Kidney tubule cell (primary cell): ENCODE results near the gene ATP11C.
"Not testable (repeated sequence)": the region's sequence is repeated elsewhere in the genome, so short reads cannot be mapped to it uniquely, and the experiment has no call there.

ENCODE experiments used
- DNase-seq: peaks from one replicate; pipeline ENCODE4 v3.0.0-alpha.2; 2018; ENCODE audit warnings: low spot score

ATP11C gene

GRCh38 chrX:139932901-139933796, at the start of gene ATP11C:
Gene ATP11C (minus strand): TSS chrX:139933053. CDS start chrX:139932042, 1,011 bp downstream.
- peak; percentile 85 for DNase-seq

- peak; percentile 68 for DNase-seq
Measured at GRCh38 chrX:139974471-139974870, 41.6 kb upstream of the ATP11C start.

DNA sequence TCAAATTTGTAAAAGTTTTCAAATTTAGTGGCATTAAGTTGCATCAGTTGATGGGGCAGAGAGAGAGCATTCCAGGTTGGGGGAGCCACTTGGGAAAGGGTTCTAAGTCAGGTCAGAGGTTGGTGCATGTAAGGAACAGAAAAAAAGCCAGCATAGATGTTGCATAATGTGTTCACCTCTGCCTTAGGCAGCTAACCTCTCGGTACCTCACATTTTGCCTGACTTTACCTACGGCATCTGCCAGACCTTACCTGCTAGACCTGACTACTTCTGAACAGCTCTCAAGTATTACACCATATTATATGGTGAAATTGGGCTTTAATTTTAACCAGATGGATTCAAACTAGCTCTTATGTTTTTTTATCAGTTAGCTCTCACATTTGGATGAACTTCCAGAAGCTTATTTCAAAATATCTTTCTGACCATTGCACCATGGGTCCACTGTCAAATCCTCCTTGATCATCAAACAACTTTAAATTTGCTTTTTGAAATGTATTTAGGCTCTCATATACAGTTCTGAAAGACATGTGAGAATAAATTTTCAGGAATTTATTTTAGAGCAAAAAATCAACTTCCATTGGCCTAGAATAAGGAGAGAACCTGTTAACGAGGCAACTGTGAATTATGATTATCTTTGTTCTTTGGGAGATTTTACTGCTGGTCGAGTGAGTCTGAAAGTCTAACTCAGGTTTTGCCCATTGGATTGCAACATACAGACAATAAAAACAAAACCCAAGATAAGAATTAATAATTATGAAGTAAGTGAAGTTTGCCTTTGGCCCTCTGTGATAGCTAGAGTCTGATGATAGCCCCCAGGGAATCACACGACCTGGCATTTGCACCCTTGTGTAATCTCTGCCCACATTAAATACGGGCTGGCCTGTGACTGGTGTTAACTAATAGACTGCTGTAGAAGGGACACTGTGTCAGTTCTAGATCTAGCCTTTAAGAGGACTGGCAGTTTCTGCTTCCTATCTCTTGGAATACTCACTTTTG, 40.1 kb upstream of the ATP11C start:
- no peak for DNase-seq

- DNase-seq: no peak
Measured at GRCh38 chrX:139972113-139972512, 39.3 kb upstream of the ATP11C start.

GRCh38 chrX:139971394-139971749, 38.5 kb upstream of the ATP11C start:
- DNase-seq: peak; percentile 14

DNA sequence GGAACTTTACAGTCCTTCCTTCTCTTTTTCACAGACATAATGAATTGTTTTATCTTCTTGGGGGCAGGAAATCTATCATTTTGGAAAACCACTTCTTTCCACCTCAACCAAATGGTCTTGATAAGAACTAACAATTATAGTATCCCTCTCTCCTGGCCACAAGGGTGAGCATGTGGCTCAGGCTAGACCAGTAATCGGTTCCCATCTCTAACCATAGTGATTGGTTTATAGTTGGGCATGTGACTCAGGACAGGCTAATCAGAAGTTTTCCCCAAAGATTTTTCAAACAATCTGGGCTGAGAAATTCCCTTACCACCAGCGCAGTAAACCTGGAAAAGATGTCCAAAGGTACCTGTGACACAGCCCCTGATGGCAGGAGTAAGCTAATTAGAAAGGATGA, 36.4 kb upstream of the ATP11C start:
- DNase-seq: no peak

DNA sequence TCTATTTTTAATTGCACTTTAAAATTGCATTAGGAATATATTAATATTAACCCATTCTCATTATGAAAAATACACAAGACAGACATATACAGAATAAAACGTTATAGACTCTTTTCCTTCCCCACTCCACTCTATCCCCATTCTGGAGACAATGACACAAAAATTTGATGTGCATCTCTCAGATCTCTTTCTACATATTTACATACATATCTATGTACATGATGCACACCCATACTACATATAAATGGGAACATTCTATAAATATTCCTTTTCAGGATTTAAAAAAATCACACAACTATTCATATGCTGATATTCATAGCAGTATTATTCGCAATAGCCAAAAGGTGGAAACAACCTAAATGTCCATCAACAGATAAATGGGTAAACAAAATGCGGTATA, 34.9 kb upstream of the ATP11C start:
- no peak for DNase-seq

DNA sequence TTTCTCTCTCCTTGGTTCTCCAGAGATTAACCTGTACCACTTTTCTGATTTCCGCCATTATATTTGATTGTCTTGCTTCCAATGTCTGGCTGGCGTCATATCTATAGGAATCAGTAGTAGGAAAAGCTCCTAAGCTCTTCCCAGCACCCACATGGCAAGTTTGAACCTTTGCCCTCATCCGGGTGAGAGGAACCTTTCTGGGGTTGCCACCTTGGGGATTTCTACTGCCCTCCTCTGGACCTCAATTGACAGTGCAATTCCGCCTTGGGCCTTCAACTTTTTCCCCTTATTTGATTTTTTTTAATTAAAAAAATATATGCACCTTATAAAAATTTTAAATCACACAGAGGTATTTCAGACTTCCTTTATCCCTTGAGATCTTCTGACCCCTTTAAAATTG, 34.4 kb upstream of the ATP11C start:
- no peak for DNase-seq

GRCh38 chrX:139966159-139966558, 33.3 kb upstream of the ATP11C start:
- DNase-seq: not testable (repeated sequence)

DNA sequence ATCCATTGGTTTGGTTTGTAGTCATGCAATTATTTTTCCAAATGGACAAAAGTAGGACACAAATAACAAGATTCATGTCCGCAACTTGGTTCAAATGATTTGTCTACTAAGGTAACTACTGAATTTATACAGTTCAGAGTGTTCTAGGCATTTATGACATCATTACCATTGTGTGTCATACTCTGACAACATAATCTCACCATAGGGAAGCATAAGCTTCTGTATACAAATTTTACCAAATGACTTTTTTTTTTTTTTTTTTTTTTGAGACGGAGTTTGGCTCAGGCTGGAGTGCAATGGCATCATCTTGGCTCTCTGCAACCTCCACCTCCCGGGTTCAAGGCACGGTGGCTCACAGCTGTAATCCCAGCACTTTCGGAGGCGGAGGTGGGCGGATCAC, 32.6 kb upstream of the ATP11C start, which contains the start of gene CXorf66:
Gene CXorf66 (minus strand): TSS at position 101 of the 400 bp plus-strand sequence. CDS start 25 bp downstream, at position 76.
- no peak for DNase-seq

DNA sequence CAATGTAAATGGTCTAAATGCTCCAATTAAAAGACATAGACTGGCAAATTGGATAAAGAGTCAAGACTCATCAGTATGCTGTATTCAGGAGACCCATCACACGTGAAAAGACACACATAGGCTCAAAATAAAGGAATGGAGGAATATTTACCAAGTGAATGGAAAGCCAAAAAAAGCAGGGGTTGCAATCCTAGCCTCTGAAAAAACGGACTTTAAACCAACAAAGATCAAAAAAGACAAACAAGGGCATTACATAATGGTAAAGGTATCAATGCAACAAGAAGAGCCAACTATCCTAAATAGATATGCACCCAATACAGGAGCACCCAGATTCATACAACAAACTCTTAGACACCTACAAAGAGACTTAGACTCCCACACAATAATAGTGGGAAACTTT, 28.2 kb upstream of the ATP11C start:
- DNase-seq: not testable (repeated sequence)

- DNase-seq: no peak
Measured at GRCh38 chrX:139949703-139950102, 16.9 kb upstream of the ATP11C start.

- no peak for DNase-seq
Measured at GRCh38 chrX:139945075-139945474, 12.2 kb upstream of the ATP11C start.

DNA sequence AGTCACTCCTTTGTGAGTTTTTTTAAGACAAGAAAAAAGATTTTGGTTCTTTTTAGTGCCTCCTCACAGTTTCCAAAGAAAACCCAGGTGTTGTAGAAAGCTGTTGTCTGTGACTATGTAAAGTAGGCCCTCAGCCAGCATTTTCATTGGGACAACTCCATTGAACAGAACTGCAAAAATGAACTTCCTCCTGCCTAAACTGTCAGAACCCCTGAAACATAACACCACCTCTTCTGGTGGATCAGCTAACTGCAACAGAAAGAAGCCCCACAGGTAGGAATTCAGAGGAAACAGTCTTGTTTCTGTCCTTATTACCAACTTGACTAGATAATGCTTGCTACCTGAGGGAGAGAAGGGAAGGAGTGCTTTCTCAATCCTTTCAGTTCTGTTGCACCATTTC, 3.4 kb upstream of the ATP11C start:
- DNase-seq: no peak

DNA sequence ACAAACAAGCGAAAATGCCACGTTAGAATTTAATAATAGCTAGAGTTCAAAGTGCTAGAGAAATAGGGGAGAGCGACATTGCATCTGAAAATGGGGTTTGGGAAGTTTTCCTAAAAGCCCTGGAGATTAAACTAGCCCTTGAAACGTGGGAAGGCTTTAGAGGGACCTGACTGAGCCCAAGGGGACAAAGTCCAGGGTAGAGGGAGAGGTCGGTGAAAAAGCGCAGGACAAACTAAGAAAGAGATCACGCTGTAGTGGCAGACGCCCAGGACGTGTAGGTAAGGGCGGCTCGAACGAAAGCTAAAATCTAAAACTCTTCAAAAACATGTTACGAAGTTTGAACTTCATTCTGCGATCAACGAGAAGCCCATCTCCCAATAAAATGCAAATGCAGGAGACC, 1.1 kb upstream of the ATP11C start:
- DNase-seq: no peak

DNA sequence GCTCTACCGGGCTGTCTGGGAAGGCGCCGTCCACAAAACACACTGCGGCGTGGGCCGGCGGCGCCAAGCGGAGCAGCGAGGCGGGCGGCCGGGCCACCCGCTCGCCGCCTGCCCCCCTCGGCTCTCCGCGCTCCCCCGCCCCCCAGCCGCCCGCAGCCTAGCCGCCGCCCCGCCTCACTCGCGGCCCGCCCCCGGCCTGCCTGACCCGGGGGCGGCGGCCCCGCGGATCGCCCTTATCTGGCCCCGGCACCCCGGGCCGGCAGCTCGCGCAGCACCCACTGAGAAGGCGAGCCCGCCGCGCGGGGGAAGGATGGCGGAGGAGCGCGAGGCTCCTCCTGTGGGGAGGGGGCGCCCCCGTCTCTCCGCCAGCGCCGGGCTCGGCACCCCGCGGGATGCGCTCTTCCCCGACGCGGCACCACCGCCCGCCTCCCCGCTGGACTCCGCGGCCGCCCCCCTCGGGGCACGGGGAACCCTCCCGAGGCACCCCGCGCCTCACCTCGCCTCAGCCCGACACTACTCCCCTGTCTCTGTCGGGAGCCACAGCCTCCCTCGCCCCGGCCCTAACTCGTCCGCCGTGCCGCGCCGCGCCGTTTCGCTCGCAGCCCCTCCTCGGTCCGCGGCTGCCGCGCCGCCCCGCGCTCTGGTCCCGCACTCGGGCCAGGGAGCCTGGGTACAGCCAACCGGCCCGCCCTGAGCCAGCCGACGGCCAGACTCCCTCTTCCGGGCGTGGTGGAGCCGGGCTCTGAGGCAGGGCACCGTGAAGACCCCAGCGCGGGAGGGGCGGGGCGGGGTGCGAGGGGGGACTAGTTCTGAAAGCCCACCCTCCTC, 566 bp downstream of the ATP11C start:
- DNase-seq: peak; percentile 34

GRCh38 chrX:139931646-139932072, 1.2 kb downstream of the ATP11C start:
- DNase-seq: no peak

- peak; percentile 25 for DNase-seq
Measured at GRCh38 chrX:139930916-139931645, 1.8 kb downstream of the ATP11C start.

- no peak for DNase-seq
Measured at GRCh38 chrX:139930401-139930800, 2.5 kb downstream of the ATP11C start.

GRCh38 chrX:139929876-139930275, 3.0 kb downstream of the ATP11C start:
- DNase-seq: no peak

GRCh38 chrX:139924696-139925095, 8.2 kb downstream of the ATP11C start:
- no peak for DNase-seq
